Suprapubic skin (tissue), 3 donors: ENCODE results near the gene TMEM131.

Experiments used
- CTCF ChIP-seq, 2 donors: fragments of 200-600 bp in 1 of 2; fragments of 450-650 bp in 1 of 2; sonication (generic) in 1 of 2; IDR thresholded peaks; one replicate each; pipeline ENCODE4 v1.5.1; 2016 to 2019; ENCODE audit warnings: antibody characterized with exemption in 2 of 2, mild to moderate bottlenecking in 1 of 2, moderate library complexity in 1 of 2
- POLR2AphosphoS5 ChIP-seq, 3 donors: sonication (generic); formaldehyde crosslinking; IDR thresholded peaks; one replicate each; pipeline ENCODE4 v1.6.1; 2017; ENCODE audit warnings: antibody characterized with exemption in 3 of 3

- TF ChIP-seq POLR2AphosphoS5 (IDR thresholded peaks at IDR 0.05) (no peak), CTCF (IDR thresholded peaks at IDR 0.05) (no peak)
Observed at GRCh38 chr2:97891611-97892010, 104.1 kb downstream of the TMEM131 start.
